Keratinocyte (primary cell): ENCODE measurements around the gene CACNG7. TPM values are rescaled to one million over a fixed set of nuclear protein-coding genes. Genes with fewer than 3 reads are reported as not detected.

ENCODE experiments used
- DNase-seq: peaks from one replicate; pipeline ENCODE4 v3.0.0-alpha.2; 2011; ENCODE audit warnings: low read depth, missing footprints, low spot score
- FAIRE-seq: peaks from 2 replicates; lab custom pipeline; 2011; peaks lifted over from hg19 to GRCh38; lab: Jason Lieb, UNC
- H2AFZ ChIP-seq: 2 replicates; pipeline ENCODE4 v1.6.0; 2012; ENCODE audit warnings: low read length, control low read depth, inconsistent platforms; ENCODE audit not compliant: control insufficient read depth
- H3K27ac ChIP-seq: 2 replicates; pipeline ENCODE4 v1.5.1; 2011; ENCODE audit warnings: low read length; ENCODE audit not compliant: control insufficient read depth, insufficient read depth
- H3K27me3 ChIP-seq: 3 replicates; pipeline ENCODE4 v1.6.0; 2011; ENCODE audit warnings: low read length; ENCODE audit not compliant: control insufficient read depth, insufficient read depth; ENCODE audit errors: extremely low read depth
- H3K36me3 ChIP-seq, 2 experiments: 2 replicates in 1 of 2; 3 replicates in 1 of 2; pipeline ENCODE4 v1.5.1; 2011; ENCODE audit warnings: low read length in 2 of 2, mild to moderate bottlenecking in 1 of 2; ENCODE audit not compliant: control insufficient read depth in 2 of 2, insufficient read depth in 2 of 2; ENCODE audit errors: extremely low read depth in 1 of 2
- H3K4me1 ChIP-seq: 3 replicates; pipeline ENCODE4 v1.5.1; 2011; ENCODE audit warnings: low read length; ENCODE audit not compliant: control insufficient read depth, insufficient read depth; ENCODE audit errors: extremely low read depth
- H3K4me2 ChIP-seq: 3 replicates; pipeline ENCODE4 v1.6.0; 2011; ENCODE audit warnings: low read depth, low read length; ENCODE audit not compliant: control insufficient read depth, insufficient read depth; ENCODE audit errors: extremely low read depth
- H3K4me3 ChIP-seq, 3 experiments: fragments of 200-600 bp in 1 of 3; sonication (generic) in 1 of 3; 2 replicates in 2 of 3; 3 replicates in 1 of 3; pipeline ENCODE4 v1.5.1; 2011 to 2016; ENCODE audit warnings: low read length in 3 of 3, mild to moderate bottlenecking in 3 of 3, control low read depth in 2 of 3, inconsistent platforms in 1 of 3, low read depth in 1 of 3, mixed read lengths in 1 of 3, mixed run types in 1 of 3, moderate library complexity in 1 of 3; ENCODE audit not compliant: control insufficient read depth in 2 of 3, insufficient read depth in 2 of 3; ENCODE audit errors: extremely low read depth in 1 of 3
- H3K79me2 ChIP-seq: 2 replicates; pipeline ENCODE4 v1.6.0; 2012; ENCODE audit warnings: low read length; ENCODE audit not compliant: control insufficient read depth, insufficient read depth
- H3K9ac ChIP-seq: 3 replicates; pipeline ENCODE4 v1.6.0; 2011; ENCODE audit warnings: low read length; ENCODE audit not compliant: control insufficient read depth, insufficient read depth; ENCODE audit errors: extremely low read depth
- H3K9me1 ChIP-seq: 3 replicates; pipeline ENCODE4 v1.6.0; 2011; ENCODE audit warnings: low read length; ENCODE audit not compliant: control insufficient read depth, insufficient read depth; ENCODE audit errors: extremely low read depth
- H3K9me3 ChIP-seq: 2 replicates; pipeline ENCODE4 v1.5.1; 2012; ENCODE audit warnings: low read depth, low read length; ENCODE audit not compliant: control insufficient read depth
- H4K20me1 ChIP-seq: 3 replicates; pipeline ENCODE4 v1.6.0; 2011; ENCODE audit warnings: low read length; ENCODE audit not compliant: control insufficient read depth, insufficient read depth; ENCODE audit errors: extremely low read depth
- EZH2 ChIP-seq: IDR thresholded peaks from one replicate; pipeline ENCODE4 v1.6.1; 2012; ENCODE audit warnings: inconsistent platforms, mild to moderate bottlenecking, low read length, moderate library complexity
- dilution Hi-C: fragments of 300-500 bp; cut with MboI; formaldehyde crosslinking; loops from one replicate; pipeline ENCODE4 v1.7.0; 2020; ENCODE audit warnings: low sequenced_read_pairs; ENCODE audit not compliant: extremely low pct_ligation_motif_present
- polyA plus RNA-seq, 5 experiments: library from polyadenylated mRNA; depleted of rRNA in 3 of 5; stranded (reverse) in 3 of 5; stranded (forward) in 1 of 5; unstranded in 1 of 5; fragments of >200 nt; gene quantifications; 1 replicate in 1 of 5; 2 replicates in 3 of 5; 3 replicates in 1 of 5; pipeline versions ENCODE4 v1.2.1 to v1.2.3, GENCODE V29; 2011 to 2012; ENCODE audit warnings: missing spikeins in 2 of 5, low read depth in 1 of 5, low replicate concordance in 1 of 5
- TF ChIP-seq, protein P1 (sequence below), 3 experiments: IDR thresholded peaks in 1 of 3; conservative IDR thresholded peaks in 1 of 3; optimal IDR thresholded peaks in 1 of 3; 2 replicates in 2 of 3; 3 replicates in 1 of 3; pipeline versions ENCODE3 to v1.5.1; 2011; ENCODE audit warnings: low read length in 3 of 3, mild to moderate bottlenecking in 3 of 3, moderate library complexity in 2 of 3, control low read depth in 1 of 3, inconsistent platforms in 1 of 3; ENCODE audit not compliant: insufficient read depth in 2 of 3; ENCODE audit errors: extremely low read depth in 1 of 3

The CACNG7 gene
- polyA plus RNA-seq, 1 donor (not counting 4 experiments of a cell fraction or from before 2014, with no cell fraction given), result not detected

DNA sequence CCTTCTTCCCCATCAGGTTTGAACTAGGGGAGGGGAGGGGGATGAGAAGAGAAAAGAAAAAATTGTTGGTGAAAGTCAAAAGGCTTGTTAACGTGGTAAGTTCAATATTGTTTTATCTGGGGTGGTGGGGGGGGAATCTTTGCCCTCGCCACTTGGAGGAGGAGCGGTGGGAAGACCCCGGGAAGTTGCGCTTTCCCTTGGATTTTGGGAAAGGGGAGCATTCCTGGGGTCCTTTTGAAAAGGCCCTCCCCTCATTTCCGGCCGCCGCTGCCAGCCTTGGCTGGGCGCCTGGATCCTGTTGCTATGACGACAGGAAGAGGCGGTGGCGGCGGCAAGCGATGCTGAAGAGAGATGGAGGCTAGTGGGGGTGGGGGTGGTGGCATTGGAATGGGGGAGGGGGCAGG, 49.1 kb downstream of the CACNG7 start:
- no peaks in the 10 kb centered on the region for H3K36me3 ChIP-seq
- dilution Hi-C loops, result no loop called here
- no peak overlapping the region for H3K4me3 ChIP-seq
- no peak overlapping the region for H3K27ac ChIP-seq
- no peak overlapping the region for H3K9ac ChIP-seq
- H3K27me3 ChIP-seq, result peaks cover 41% of the 10 kb centered on the region
- H2AFZ ChIP-seq, result no peak overlapping the region
- no peak overlapping the region for H3K4me2 ChIP-seq
- H3K9me3 ChIP-seq, result no peaks in the 10 kb centered on the region
- no peaks in the 10 kb centered on the region for H3K4me1 ChIP-seq
- no peaks in the 10 kb centered on the region for H3K79me2 ChIP-seq
- FAIRE-seq (no peak), DNase-seq (no peak)
- TF ChIP-seq, protein P1, sequence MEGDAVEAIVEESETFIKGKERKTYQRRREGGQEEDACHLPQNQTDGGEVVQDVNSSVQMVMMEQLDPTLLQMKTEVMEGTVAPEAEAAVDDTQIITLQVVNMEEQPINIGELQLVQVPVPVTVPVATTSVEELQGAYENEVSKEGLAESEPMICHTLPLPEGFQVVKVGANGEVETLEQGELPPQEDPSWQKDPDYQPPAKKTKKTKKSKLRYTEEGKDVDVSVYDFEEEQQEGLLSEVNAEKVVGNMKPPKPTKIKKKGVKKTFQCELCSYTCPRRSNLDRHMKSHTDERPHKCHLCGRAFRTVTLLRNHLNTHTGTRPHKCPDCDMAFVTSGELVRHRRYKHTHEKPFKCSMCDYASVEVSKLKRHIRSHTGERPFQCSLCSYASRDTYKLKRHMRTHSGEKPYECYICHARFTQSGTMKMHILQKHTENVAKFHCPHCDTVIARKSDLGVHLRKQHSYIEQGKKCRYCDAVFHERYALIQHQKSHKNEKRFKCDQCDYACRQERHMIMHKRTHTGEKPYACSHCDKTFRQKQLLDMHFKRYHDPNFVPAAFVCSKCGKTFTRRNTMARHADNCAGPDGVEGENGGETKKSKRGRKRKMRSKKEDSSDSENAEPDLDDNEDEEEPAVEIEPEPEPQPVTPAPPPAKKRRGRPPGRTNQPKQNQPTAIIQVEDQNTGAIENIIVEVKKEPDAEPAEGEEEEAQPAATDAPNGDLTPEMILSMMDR (optimal IDR thresholded peaks at IDR 0.05 in 1 of 3, IDR thresholded peaks at IDR 0.05 in 1 of 3, conservative IDR thresholded peaks at IDR 0.05 in 1 of 3; ENCODE audit: extremely low read depth in 1 of 3, insufficient read depth in 2 of 3, low read length in 3 of 3), result no peak
- TF ChIP-seq EZH2, result no peak
- H4K20me1 ChIP-seq, result no peaks in the 10 kb centered on the region
- H3K9me1 ChIP-seq, result no peaks in the 10 kb centered on the region

DNA sequence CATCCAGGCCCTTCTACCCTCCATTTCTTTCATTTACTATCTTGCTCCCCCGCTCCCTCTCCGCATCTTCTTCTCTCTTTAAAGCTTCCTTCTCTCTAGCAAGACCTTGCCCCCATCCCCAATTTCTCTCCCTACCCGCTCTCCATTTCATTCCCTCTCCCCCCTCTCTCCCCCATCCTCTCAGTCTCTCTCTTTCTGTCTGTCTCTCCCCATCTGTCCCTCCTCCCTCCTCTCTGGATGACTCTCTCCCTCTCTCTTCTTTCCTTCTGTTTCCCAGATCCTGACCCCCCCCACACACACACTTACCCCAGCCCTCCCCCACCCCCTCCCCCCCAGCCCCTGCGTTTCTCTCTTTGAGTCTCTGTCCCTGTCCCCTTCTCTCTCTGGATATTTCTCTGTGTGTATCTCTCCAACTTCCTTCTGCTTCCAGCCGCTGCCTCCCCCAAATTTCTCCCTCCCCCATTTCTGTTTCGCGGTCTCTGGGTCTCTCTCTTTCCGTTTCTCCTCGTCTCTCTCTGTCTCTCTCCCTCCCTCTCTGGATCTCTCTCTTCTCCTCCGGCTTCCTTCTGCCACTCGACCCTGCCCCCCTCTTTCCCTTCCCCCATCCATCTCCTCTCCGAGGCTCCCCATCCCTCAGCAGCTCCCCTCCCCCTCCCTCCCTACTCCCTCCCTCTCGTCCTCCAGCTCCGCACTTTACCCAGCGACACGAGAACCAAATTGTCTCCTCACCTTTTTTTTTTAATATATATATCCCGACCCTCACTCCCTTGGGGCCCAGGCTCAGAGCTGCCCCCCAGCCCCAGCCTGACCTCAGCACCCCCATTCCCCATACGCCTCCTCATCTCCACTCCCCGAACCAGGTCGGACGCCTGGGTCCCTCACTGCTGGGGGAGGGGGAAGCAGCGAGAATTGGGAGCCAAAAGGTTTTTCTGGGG, 50.0 kb downstream of the CACNG7 start:
- no peaks in the 10 kb centered on the region for H3K4me1 ChIP-seq
- H3K9me3 ChIP-seq, result no peaks in the 10 kb centered on the region
- no peaks in the 10 kb centered on the region for H3K9me1 ChIP-seq
- FAIRE-seq (no peak), DNase-seq (no peak)
- H2AFZ ChIP-seq, result no peak overlapping the region
- H4K20me1 ChIP-seq, result no peaks in the 10 kb centered on the region
- H3K36me3 ChIP-seq, result no peaks in the 10 kb centered on the region
- TF ChIP-seq, protein P1 (optimal IDR thresholded peaks at IDR 0.05 in 1 of 3, IDR thresholded peaks at IDR 0.05 in 1 of 3, conservative IDR thresholded peaks at IDR 0.05 in 1 of 3; ENCODE audit: extremely low read depth in 1 of 3, insufficient read depth in 2 of 3, low read length in 3 of 3), result no peak
- TF ChIP-seq EZH2, result no peak
- no peak overlapping the region for H3K4me2 ChIP-seq
- H3K79me2 ChIP-seq, result no peaks in the 10 kb centered on the region
- H3K27ac ChIP-seq, result no peak overlapping the region
- no peak overlapping the region for H3K9ac ChIP-seq
- peaks cover 51% of the 10 kb centered on the region for H3K27me3 ChIP-seq
- no peak overlapping the region for H3K4me3 ChIP-seq
- dilution Hi-C loops, result no loop called here
